A549 treated with Hydrocortisone at 1 μM for 4 hours (cell line): ENCODE measurements around the gene C2CD4A. TPM values are rescaled to one million over a fixed set of nuclear protein-coding genes. Genes with fewer than 3 reads are reported as not detected.

Source experiments
- total RNA-seq: library from RNA; stranded (reverse); fragments of 200-300 nt; extraction: Qiagen RNA extraction; gene quantifications from 5 replicates; pipeline ENCODE4 v1.2.3, GENCODE V29; 2022

The C2CD4A gene
- 0.06 to 0.32 TPM (median 0.12 TPM) in 5 replicates for total RNA-seq

DNA sequence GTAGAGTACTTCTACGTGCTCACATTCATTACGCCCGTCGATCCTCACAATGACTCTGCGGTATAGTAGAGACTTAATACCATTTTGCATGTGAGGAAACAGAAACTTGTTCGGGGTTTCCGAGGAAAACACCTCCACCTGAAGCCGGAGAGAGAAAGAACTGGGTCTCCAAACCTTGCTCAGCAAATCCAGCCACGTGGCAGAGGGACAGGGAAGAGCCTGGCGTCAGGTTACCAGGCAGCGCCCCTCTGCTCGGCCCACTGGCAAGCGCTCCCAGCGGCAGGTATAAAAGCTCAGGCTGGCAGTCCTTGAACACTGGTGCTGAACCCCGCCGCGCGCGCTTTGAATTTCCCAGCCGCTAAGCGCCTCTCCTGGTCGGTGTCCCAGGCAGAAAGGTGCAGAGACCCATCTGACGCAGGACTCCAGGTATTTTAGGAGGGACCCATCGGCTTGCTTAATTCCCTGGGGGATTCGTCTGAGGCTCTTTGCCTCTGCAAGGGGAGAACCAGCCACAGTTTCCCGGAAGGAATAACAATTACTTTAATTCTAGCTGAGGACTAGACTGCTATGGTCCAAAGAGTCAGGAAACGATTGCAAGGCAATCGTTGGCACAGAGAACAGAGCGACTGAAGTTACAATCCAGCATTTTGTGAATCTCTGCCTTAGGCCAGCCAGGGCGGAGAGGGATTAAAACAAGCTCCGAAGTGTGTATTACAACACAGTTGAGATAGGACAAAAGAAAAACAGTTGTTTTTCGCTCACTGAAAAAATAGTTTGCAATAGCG, at the start of gene C2CD4A:
TSS of gene C2CD4A (plus strand) at position 315 of the 785 bp plus-strand sequence. CDS start 637 bp downstream, outside the sequence.

GRCh38 chr15:62060113-62060895, 6.5 kb upstream of the C2CD4A start, which contains the start of gene VPS13C:
TSS of gene VPS13C (minus strand) at chr15:62060447. CDS start at chr15:62060374, 73 bp downstream.

Other genes with a start within 250 kb of the C2CD4A start
- 9.1 to 16.0 TPM (median 11.4 TPM) in 5 replicates for gene VPS13C, start 6.5 kb upstream of the C2CD4A start, total RNA-seq
- 0.15 to 0.32 TPM (median 0.30 TPM) in 5 replicates for gene C2CD4B, start 98.3 kb downstream of the C2CD4A start, total RNA-seq